NCI-H460 (cell line): ENCODE results near the gene R3HDM4. TPM values are rescaled to one million over a fixed set of nuclear protein-coding genes. Genes with fewer than 3 reads are reported as not detected.

ENCODE experiments used
- DNase-seq: peaks from one replicate; pipeline ENCODE4 v3.0.0-alpha.2; 2016; ENCODE audit warnings: low read depth; ENCODE audit errors: extremely low read depth
- total RNA-seq: library from RNA; depleted of rRNA; stranded (reverse); fragments of >200 nt; shearing (Covaris generic); gene quantifications from 2 replicates; pipeline ENCODE4 v1.2.3, GENCODE V29; 2014

Gene R3HDM4
- total RNA-seq, 1 experiment from 2014 or later, result 28.6 TPM

GRCh38 chr19:947707-948539 is 34.9 kb upstream of the R3HDM4 start:
- DNase-seq, result no peak

GRCh38 chr19:947090-947706 is 34.2 kb upstream of the R3HDM4 start:
- DNase-seq, result no peak

DNA sequence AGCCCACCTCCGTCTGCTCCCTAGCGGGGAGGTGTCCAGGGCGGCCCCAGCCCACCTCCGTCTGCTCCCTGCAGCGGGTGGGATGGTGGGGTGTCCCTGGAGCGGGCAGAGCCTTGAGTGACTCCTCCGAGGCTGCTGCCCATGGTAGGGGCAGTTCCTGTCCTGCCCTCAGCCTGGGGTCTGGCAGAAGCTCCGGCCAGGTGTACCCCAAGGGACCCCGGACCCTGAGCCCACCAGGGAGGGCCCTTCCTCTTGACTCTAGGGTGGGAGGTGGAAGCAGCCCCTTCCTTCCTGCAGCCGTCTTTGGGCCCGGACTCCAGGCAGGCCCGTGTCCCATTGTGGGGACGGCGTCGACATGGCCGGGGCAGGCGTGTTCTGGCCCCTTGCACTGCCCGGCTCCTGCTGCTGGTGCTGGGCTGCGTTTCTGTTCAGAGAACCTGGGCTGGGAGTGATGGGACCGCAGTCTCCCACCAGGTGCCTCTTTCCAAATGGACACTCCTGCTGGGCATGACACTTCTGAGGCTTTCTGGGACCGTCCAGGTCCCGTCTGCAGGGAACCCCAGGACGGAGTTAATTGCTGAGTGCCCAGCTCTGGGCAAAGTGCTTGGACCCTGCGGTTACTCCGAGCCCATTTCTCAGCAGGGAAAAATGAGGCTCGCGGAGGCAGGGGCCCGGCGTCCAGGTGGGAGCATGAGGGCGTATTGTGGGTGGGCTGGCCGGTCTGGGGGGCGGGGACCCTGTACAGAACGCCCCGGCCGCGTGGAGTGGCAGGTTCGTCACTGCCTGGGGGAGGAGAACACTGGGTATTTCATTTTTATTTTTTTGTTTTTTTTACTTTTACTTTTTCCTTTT is 32.6 kb upstream of the R3HDM4 start:
- DNase-seq, result no peak

- no peak for DNase-seq
These were observed 31.7 kb upstream of the R3HDM4 start for GRCh38 chr19:944663-945241.

DNA sequence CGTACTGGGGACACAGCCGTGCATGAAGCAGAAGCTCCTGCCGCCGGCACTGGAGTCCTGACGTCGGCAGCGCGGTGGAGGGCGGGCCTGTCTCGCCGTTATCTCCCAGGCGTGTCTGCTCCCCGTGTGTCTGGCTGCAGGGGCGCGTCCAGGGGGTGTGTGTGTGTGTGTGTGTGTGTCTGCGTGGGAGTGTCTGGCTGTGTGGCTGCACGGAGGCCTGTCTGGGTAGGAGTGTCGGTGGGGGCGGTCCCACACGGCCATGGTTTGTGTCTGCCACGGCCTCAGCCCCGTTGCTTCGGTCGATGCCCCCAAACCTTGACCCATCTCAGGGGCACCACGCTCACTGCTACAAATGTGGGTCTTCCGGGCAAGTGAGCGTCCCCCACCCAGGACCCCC is 31.1 kb upstream of the R3HDM4 start:
- DNase-seq, result no peak

DNA sequence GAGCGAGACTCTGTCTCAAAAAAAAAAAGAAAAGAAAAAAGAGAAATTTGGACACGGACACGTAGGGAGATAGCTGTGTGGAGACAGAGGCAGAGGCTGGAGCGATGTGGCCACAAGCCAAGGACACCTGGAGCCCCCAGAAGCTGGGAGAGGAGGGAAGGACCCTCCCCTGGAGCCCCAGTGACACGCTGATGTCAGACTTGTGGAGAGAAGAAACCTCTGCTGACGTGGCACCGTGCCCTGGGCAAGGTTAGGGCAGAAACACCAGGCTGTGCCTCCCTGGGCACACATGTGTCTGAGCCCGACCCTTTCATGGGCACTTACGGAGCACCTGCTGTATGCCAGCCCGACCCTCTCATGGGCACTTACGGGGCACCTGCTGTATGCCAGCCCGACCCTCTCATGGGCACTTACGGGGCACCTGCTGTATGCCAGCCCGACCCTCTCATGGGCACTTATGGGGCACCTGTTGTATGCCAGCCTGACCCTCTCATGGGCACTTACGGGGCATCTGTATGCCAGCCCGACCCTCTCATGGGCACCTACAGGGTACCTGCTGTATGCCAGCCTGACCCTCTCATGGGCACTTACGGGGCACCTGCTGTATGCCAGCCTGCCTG is 30.6 kb upstream of the R3HDM4 start:
- DNase-seq, result no peak

- DNase-seq, result no peak
These were observed 29.2 kb upstream of the R3HDM4 start for GRCh38 chr19:942133-942645.

- no peak for DNase-seq
These were observed 28.5 kb upstream of the R3HDM4 start for GRCh38 chr19:941292-942132.

GRCh38 chr19:940591-941291 is 27.7 kb upstream of the R3HDM4 start:
- peak; percentile 38 for DNase-seq

DNA sequence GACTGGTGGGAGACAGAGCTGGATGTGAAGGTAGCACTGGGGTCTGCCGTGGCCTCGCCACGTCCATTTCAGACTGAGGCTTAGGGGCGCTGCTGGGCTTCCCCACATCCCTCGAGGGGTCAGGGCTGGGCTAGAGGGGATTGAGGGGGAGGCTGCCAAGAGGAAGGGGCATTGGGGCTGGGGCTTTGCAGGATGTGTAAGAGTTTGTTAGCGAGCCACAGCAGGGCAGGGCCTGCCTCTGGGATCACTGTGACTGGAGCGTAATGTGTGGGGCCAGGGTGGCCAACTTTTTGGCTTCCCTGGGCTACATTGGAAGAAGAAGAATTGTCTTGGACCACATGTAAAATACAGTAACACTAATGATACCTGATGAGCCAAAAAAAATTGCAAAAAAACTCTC is 26.9 kb upstream of the R3HDM4 start:
- DNase-seq, result no peak

GRCh38 chr19:939439-939838 is 26.4 kb upstream of the R3HDM4 start:
- DNase-seq, result no peak

DNA sequence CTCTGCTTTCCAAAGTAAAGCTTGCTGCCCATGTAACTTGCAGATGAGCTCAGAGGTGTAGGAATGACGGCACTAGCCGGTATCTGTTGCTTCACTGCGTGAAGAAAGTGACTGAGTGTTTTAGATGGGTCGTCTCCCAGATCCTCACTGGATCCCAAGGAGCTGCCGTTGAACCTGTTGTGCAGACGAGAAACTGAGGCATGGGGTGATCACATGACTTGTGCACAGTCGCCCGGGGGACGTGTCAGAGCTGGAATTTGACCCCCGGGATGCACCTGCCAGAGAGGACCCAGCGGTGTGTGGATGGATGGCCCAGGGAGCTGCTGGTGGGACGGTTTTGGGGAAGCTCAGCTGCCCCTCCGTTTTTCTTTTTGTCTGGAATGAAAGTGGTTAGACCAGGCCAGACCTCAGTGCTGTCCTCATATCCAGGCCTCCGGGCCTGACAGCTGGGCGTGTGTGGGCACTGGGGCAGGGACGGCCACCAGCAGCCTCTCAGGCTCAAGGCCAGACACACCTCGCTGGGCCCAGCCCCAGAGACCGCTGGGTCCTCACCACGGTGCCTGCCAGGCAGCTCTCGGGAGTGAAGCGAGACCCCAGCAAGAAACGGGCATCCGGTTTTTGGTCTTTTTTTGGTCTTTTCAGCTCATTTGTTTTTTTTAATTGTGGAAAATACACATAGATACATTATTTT is 25.4 kb upstream of the R3HDM4 start:
- no peak for DNase-seq

- no peak for DNase-seq
These were observed 24.3 kb upstream of the R3HDM4 start for GRCh38 chr19:937259-937694.

DNA sequence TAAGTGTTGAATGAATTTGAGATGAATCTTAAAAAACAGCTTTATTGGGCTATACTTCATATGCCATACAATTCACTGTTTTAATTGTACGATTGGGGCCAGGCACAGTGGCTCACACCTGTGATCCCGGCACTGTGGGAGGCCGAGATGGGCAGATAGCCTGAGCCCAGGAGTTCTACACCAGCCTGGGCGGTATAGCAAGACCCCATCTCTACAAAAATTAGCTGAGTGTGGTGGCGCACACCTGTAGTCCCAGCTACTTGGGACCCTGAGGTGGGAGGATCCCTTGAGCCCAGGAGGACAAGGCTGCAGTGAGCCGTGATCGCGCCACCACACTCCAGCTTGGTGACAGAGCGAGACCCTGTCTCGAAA is 23.1 kb upstream of the R3HDM4 start:
- DNase-seq, result no peak

DNA sequence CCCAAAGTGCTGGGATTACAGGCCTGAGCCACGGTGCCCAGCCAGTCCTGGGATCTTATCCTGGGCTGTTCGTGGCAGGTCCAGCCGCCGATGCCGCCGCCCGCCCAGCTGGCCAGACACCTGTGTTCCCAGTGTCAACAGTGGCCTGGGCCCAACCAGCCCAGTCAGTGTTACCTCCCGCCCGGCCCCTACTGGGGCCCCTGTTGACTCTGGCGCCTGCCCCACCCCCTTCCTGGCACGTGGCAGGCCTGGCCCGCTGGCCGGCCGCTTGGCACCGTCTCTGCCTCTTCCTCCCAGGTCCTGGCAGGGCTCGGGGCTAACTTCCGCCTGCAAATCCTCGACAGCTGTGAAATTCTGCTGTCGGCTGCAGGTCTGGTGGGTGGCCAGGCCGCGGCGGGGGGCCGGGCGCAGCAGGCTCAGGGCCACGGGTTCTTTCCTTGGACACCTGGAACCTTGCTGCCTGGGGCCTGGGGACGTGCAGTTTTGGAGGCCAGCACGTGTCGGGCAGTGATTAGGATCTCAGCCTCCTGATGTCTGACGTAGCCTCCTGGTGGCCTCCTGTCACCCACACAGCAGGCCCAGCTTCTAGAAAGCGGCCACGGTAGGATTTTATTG is 22.0 kb upstream of the R3HDM4 start:
- DNase-seq, result no peak

- DNase-seq, result no peak
These were observed 21.3 kb upstream of the R3HDM4 start for GRCh38 chr19:934197-934840.

DNA sequence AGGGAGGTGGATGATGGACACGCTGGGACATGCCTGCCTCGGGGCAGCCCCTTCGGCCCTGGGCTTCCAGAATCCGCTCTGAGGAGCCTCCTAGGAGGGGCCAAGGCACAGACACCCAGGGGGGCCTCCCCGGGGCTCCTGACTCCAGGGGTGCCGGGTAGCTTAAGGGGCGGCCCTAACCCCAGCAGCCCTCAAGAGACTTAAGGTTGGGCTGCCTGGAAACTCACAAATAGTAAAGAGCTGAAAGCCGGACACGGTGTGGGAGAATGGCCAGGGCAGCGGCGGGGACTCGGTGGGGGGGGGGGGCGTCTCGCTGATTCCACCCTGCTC is 20.5 kb upstream of the R3HDM4 start:
- no peak for DNase-seq
